ENCODE measurements around the gene KRTAP4-4.

GRCh38 chr17:41153856-41154255 is 6.7 kb downstream of the KRTAP4-4 start:
- TF ChIP-seq PATZ1 (tag by site-specific recombination; IDR thresholded peaks at IDR 0.05) (no peak), ZNF629 (tag by site-specific recombination; IDR thresholded peaks at IDR 0.05) (no peak), ZNF555 (tag by site-specific recombination; conservative IDR thresholded peaks at IDR 0.05) (no peak), CTCF (tag by site-specific recombination; IDR thresholded peaks at IDR 0.05) (no peak), ZFP3 (tag by site-specific recombination; IDR thresholded peaks at IDR 0.05; ENCODE audit: low read depth) (no peak), GLIS1 (tag by site-specific recombination; IDR thresholded peaks at IDR 0.05) (no peak), ZNF561 (tag by site-specific recombination; IDR thresholded peaks at IDR 0.05; ENCODE audit: borderline replicate concordance) (no peak), ZNF280D (tag by site-specific recombination; IDR thresholded peaks at IDR 0.05) (no peak), YY1 (tag by site-specific recombination; IDR thresholded peaks at IDR 0.05) (no peak)

Data from HEK293 (cell line).